Muscle of back (tissue), 11 donors: ENCODE results near the gene CBX2. TPM values are rescaled to one million over a fixed set of nuclear protein-coding genes. Genes with fewer than 3 reads are reported as not detected.
"Not testable (repeated sequence)": the region's sequence is repeated elsewhere in the genome, so short reads cannot be mapped to it uniquely, and the experiment has no call there.

Source experiments
- DNase-seq, 3 donors: peaks; one replicate each; pipeline versions ENCODE4 v3.0.0 to v3.0.0-alpha.2; 2013
- polyA plus RNA-seq, 10 donors: library from polyadenylated mRNA; unstranded; fragments of 120-200 nt; gene quantifications; one replicate each; pipeline ENCODE4 v1.2.1, GENCODE V29; 2013; ENCODE audit not compliant: insufficient read length in 10 of 10

Gene CBX2
- polyA plus RNA-seq, 10 donors, result 7.6 to 15.9 (median 9.1) TPM

- peak; percentile 38 to 88 (median 77) for DNase-seq
Observed at GRCh38 chr17:79741751-79742588, 36.0 kb upstream of the CBX2 start.

- DNase-seq, result no peak
Observed at GRCh38 chr17:79742589-79742918, 35.4 kb upstream of the CBX2 start.

GRCh38 chr17:79742951-79743476 lies 34.9 kb upstream of the CBX2 start:
- no peak for DNase-seq

- no peak for DNase-seq
Observed at GRCh38 chr17:79743614-79744013, 34.3 kb upstream of the CBX2 start.

- no peak for DNase-seq
Observed at GRCh38 chr17:79745641-79746105, 32.3 kb upstream of the CBX2 start.

- peak in 1 of 3 donors; percentile 39 for DNase-seq
Observed at GRCh38 chr17:79746889-79747507, 30.9 kb upstream of the CBX2 start.

GRCh38 chr17:79747508-79748294 lies 30.2 kb upstream of the CBX2 start:
- peak in 1 of 3 donors; percentile 25 for DNase-seq

GRCh38 chr17:79748295-79749099 lies 29.5 kb upstream of the CBX2 start:
- DNase-seq, result no peak

- DNase-seq, result peak in 1 of 3 donors; percentile 29
Observed at GRCh38 chr17:79749156-79749815, 28.7 kb upstream of the CBX2 start.

GRCh38 chr17:79749958-79750357 lies 28.0 kb upstream of the CBX2 start:
- no peak for DNase-seq

GRCh38 chr17:79750650-79751545 lies 27.1 kb upstream of the CBX2 start:
- no peak for DNase-seq

- DNase-seq, result no peak
Observed at GRCh38 chr17:79752175-79752574, 25.8 kb upstream of the CBX2 start.

GRCh38 chr17:79754370-79754769 lies 23.6 kb upstream of the CBX2 start:
- no peak for DNase-seq

- not testable (repeated sequence) for DNase-seq
Observed at GRCh38 chr17:79754903-79755302, 23.0 kb upstream of the CBX2 start.

GRCh38 chr17:79755591-79755990 lies 22.4 kb upstream of the CBX2 start:
- DNase-seq, result no peak

- DNase-seq, result no peak
Observed at GRCh38 chr17:79757140-79757745, 20.7 kb upstream of the CBX2 start.

GRCh38 chr17:79758271-79758670 lies 19.7 kb upstream of the CBX2 start:
- no peak for DNase-seq

GRCh38 chr17:79760197-79760906 lies 17.6 kb upstream of the CBX2 start:
- DNase-seq, result no peak
